Epithelial cell of proximal tubule (primary cell): Measurements from ENCODE around the gene MITF. TPM values are rescaled to one million over a fixed set of nuclear protein-coding genes. Genes with fewer than 3 reads are reported as not detected.

Experiments
- DNase-seq: peaks from one replicate; pipeline ENCODE4 v3.0.0-alpha.2; 2011; ENCODE audit warnings: low read depth
- H3K4me3 ChIP-seq: 2 replicates; pipeline ENCODE4 v1.5.1; 2011; ENCODE audit warnings: low read depth, mild to moderate bottlenecking, low read length
- CTCF ChIP-seq: conservative IDR thresholded peaks from 2 replicates; pipeline ENCODE4 v1.5.1; 2012; ENCODE audit warnings: low read depth, mild to moderate bottlenecking, low read length
- total RNA-seq: library from RNA; depleted of rRNA; stranded (reverse); fragments of >200 nt; gene quantifications from 2 replicates; pipeline ENCODE4 v1.2.3, GENCODE V29; 2015

The MITF gene
- total RNA-seq, 1 donor from 2014 or later: 59.7 TPM

- DNase-seq: no peak
- TF ChIP-seq CTCF: no peak
- H3K4me3 ChIP-seq: peak overlapping the region; percentile 28
Measured at GRCh38 chr3:69888040-69888942, 149.0 kb downstream of the MITF start.

GRCh38 chr3:69888943-69889315, 149.7 kb downstream of the MITF start:
- no peak overlapping the region for H3K4me3 ChIP-seq
- DNase-seq: no peak
- no peak for TF ChIP-seq CTCF

- H3K4me3 ChIP-seq: no peak overlapping the region
- DNase-seq: no peak
- no peak for TF ChIP-seq CTCF
Measured at GRCh38 chr3:69890084-69890483, 150.8 kb downstream of the MITF start.

- no peak for DNase-seq
- H3K4me3 ChIP-seq: no peak overlapping the region
- TF ChIP-seq CTCF: no peak
Measured at GRCh38 chr3:69890691-69891090, 151.4 kb downstream of the MITF start.

- H3K4me3 ChIP-seq: no peak overlapping the region
- no peak for TF ChIP-seq CTCF
- DNase-seq: no peak
Measured at GRCh38 chr3:69892706-69893105, 153.4 kb downstream of the MITF start.

GRCh38 chr3:69893274-69893673, 154.0 kb downstream of the MITF start:
- no peak overlapping the region for H3K4me3 ChIP-seq
- no peak for TF ChIP-seq CTCF
- DNase-seq: no peak

GRCh38 chr3:69896095-69896494, 156.8 kb downstream of the MITF start:
- TF ChIP-seq CTCF: no peak
- DNase-seq: no peak
- H3K4me3 ChIP-seq: no peak overlapping the region
